ENCODE results near the gene DLG5. TPM values are rescaled to one million over a fixed set of nuclear protein-coding genes. Genes with fewer than 3 reads are reported as not detected.

Gene DLG5
- total RNA-seq, 3 donors from 2014 or later = 1.0 to 1.5 (median 1.5) TPM

- H3K4me1 Mint-ChIP-seq (ENCODE audit: low read depth) = peaks cover 5% of the 10 kb centered on the region
- no peaks in the 10 kb centered on the region for H3K27me3 Mint-ChIP-seq (ENCODE audit: low read depth)
- no peak overlapping the region for H3K4me3 Mint-ChIP-seq
- DNase-seq (no peak), ATAC-seq (no peak)
- H3K36me3 Mint-ChIP-seq (ENCODE audit: insufficient read depth) = no peaks in the 10 kb centered on the region
- H3K9me3 Mint-ChIP-seq = no peaks in the 10 kb centered on the region
Observed at GRCh38 chr10:77865580-77866324, 60.8 kb downstream of the DLG5 start.

GRCh38 chr10:77864151-77864851 is 62.3 kb downstream of the DLG5 start:
- no peaks in the 10 kb centered on the region for H3K36me3 Mint-ChIP-seq (ENCODE audit: insufficient read depth)
- no peaks in the 10 kb centered on the region for H3K27me3 Mint-ChIP-seq (ENCODE audit: low read depth)
- peaks cover 5% of the 10 kb centered on the region for H3K4me1 Mint-ChIP-seq (ENCODE audit: low read depth)
- no peaks in the 10 kb centered on the region for H3K9me3 Mint-ChIP-seq
- DNase-seq (no peak), ATAC-seq (no peak)
- H3K4me3 Mint-ChIP-seq = no peak overlapping the region

- no peak for DNase-seq
- ATAC-seq = no peak
- H3K36me3 Mint-ChIP-seq (ENCODE audit: insufficient read depth) = no peaks in the 10 kb centered on the region
- H3K27me3 Mint-ChIP-seq (ENCODE audit: low read depth) = no peaks in the 10 kb centered on the region
- H3K9me3 Mint-ChIP-seq = no peaks in the 10 kb centered on the region
- no peak overlapping the region for H3K4me3 Mint-ChIP-seq
- peaks cover 5% of the 10 kb centered on the region for H3K4me1 Mint-ChIP-seq (ENCODE audit: low read depth)
Observed at GRCh38 chr10:77863446-77863845, 63.1 kb downstream of the DLG5 start.

- Mint-ChIP-seq H3K4me3 (no peak overlapping the region), H3K36me3 (ENCODE audit: insufficient read depth) (no peaks in the 10 kb centered on the region), H3K4me1 (ENCODE audit: low read depth) (peaks cover 5% of the 10 kb centered on the region), H3K9me3 (no peaks in the 10 kb centered on the region), H3K27me3 (ENCODE audit: low read depth) (no peaks in the 10 kb centered on the region)
- ATAC-seq = no peak
- DNase-seq = no peak
Observed at GRCh38 chr10:77862595-77862994, 64.0 kb downstream of the DLG5 start.

- Mint-ChIP-seq H3K27me3 (ENCODE audit: low read depth) (no peaks in the 10 kb centered on the region), H3K9me3 (no peaks in the 10 kb centered on the region), H3K4me1 (ENCODE audit: low read depth) (peaks cover 5% of the 10 kb centered on the region), H3K36me3 (ENCODE audit: insufficient read depth) (no peaks in the 10 kb centered on the region), H3K4me3 (no peak overlapping the region)
- DNase-seq (no peak), ATAC-seq (no peak)
Observed at GRCh38 chr10:77861366-77861765, 65.2 kb downstream of the DLG5 start.

- Mint-ChIP-seq H3K9me3 (no peaks in the 10 kb centered on the region), H3K4me1 (ENCODE audit: low read depth) (peaks cover 2% of the 10 kb centered on the region), H3K36me3 (ENCODE audit: insufficient read depth) (no peaks in the 10 kb centered on the region), H3K27me3 (ENCODE audit: low read depth) (no peaks in the 10 kb centered on the region), H3K4me3 (no peak overlapping the region)
- DNase-seq = no peak
- no peak for ATAC-seq
Observed at GRCh38 chr10:77859865-77860282, 66.7 kb downstream of the DLG5 start.

GRCh38 chr10:77859200-77859864 is 67.2 kb downstream of the DLG5 start:
- Mint-ChIP-seq H3K4me3 (no peak overlapping the region), H3K9me3 (no peaks in the 10 kb centered on the region), H3K36me3 (ENCODE audit: insufficient read depth) (no peaks in the 10 kb centered on the region), H3K4me1 (ENCODE audit: low read depth) (peaks cover 2% of the 10 kb centered on the region), H3K27me3 (ENCODE audit: low read depth) (no peaks in the 10 kb centered on the region)
- no peak for ATAC-seq
- no peak for DNase-seq

- no peak for DNase-seq
- Mint-ChIP-seq H3K4me3 (no peak overlapping the region), H3K4me1 (ENCODE audit: low read depth) (no peaks in the 10 kb centered on the region), H3K36me3 (ENCODE audit: insufficient read depth) (no peaks in the 10 kb centered on the region), H3K9me3 (no peaks in the 10 kb centered on the region), H3K27me3 (ENCODE audit: low read depth) (no peaks in the 10 kb centered on the region)
- no peak for ATAC-seq
Observed at GRCh38 chr10:77857272-77857671, 69.3 kb downstream of the DLG5 start.

GRCh38 chr10:77856566-77856965 is 70.0 kb downstream of the DLG5 start:
- no peaks in the 10 kb centered on the region for H3K27me3 Mint-ChIP-seq (ENCODE audit: low read depth)
- H3K4me3 Mint-ChIP-seq = no peak overlapping the region
- H3K9me3 Mint-ChIP-seq = no peaks in the 10 kb centered on the region
- no peaks in the 10 kb centered on the region for H3K4me1 Mint-ChIP-seq (ENCODE audit: low read depth)
- ATAC-seq (no peak), DNase-seq (no peak)
- no peaks in the 10 kb centered on the region for H3K36me3 Mint-ChIP-seq (ENCODE audit: insufficient read depth)

GRCh38 chr10:77855404-77856155 is 71.0 kb downstream of the DLG5 start:
- no peaks in the 10 kb centered on the region for H3K36me3 Mint-ChIP-seq (ENCODE audit: insufficient read depth)
- no peak for ATAC-seq
- no peaks in the 10 kb centered on the region for H3K9me3 Mint-ChIP-seq
- DNase-seq = no peak
- H3K27me3 Mint-ChIP-seq (ENCODE audit: low read depth) = no peaks in the 10 kb centered on the region
- no peak overlapping the region for H3K4me3 Mint-ChIP-seq
- H3K4me1 Mint-ChIP-seq (ENCODE audit: low read depth) = no peaks in the 10 kb centered on the region

GRCh38 chr10:77854115-77854514 is 72.4 kb downstream of the DLG5 start:
- ATAC-seq = no peak
- Mint-ChIP-seq H3K4me1 (ENCODE audit: low read depth) (no peaks in the 10 kb centered on the region), H3K27me3 (ENCODE audit: low read depth) (no peaks in the 10 kb centered on the region), H3K9me3 (no peaks in the 10 kb centered on the region), H3K36me3 (ENCODE audit: insufficient read depth) (no peaks in the 10 kb centered on the region), H3K4me3 (no peak overlapping the region)
- no peak for DNase-seq

- H3K27me3 Mint-ChIP-seq (ENCODE audit: low read depth) = no peaks in the 10 kb centered on the region
- no peaks in the 10 kb centered on the region for H3K4me1 Mint-ChIP-seq (ENCODE audit: low read depth)
- no peaks in the 10 kb centered on the region for H3K9me3 Mint-ChIP-seq
- no peak overlapping the region for H3K4me3 Mint-ChIP-seq
- no peaks in the 10 kb centered on the region for H3K36me3 Mint-ChIP-seq (ENCODE audit: insufficient read depth)
- ATAC-seq (no peak), DNase-seq (no peak)
Observed at GRCh38 chr10:77853256-77853655, 73.3 kb downstream of the DLG5 start.

GRCh38 chr10:77850620-77851231 is 75.8 kb downstream of the DLG5 start:
- Mint-ChIP-seq H3K36me3 (ENCODE audit: insufficient read depth) (no peaks in the 10 kb centered on the region), H3K9me3 (no peaks in the 10 kb centered on the region), H3K4me3 (no peak overlapping the region), H3K4me1 (ENCODE audit: low read depth) (peaks cover 1% of the 10 kb centered on the region), H3K27me3 (ENCODE audit: low read depth) (no peaks in the 10 kb centered on the region)
- DNase-seq (no peak), ATAC-seq (no peak)

Measured in activated T-cell treated with anti-CD3 and anti-CD28 coated beads, Interleukin-2, amount 50 U/mL, for 4 hours (primary cell).